ENCODE measurements around the gene RELN.

- TF ChIP-seq CTCF (IDR thresholded peaks at IDR 0.05 in 4 of 5, conservative IDR thresholded peaks at IDR 0.05 in 1 of 5) (no peak), POLR2A (IDR thresholded peaks at IDR 0.05) (no peak)
Measured at GRCh38 chr7:103921692-103922091, 67.8 kb downstream of the RELN start.

Measured in gastrocnemius medialis (tissue), 4 donors.